ENCODE measurements around the gene MCRIP2.
A peak's percentile ranks its signal among the peaks of the same experiment; 100 is the strongest.

MCRIP2 gene

DNA sequence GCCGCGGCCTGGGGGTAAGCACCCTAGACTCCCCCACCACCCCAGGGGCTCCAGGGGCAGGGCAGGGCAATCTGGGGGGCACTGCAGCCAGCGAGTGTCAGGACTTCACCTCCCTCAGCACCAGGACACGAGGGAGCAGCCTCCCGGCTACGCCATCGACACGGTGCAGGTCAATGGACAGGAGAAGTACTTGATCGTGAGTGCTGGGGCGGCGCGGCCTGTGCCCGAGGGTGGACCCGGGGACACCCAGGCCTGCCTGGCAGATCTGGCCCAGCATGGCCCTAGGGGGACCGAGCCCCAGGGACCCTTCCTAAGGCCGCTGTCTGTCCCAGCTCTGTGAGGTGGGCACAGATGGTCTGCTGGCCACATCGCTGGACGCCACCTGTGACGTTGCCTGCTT is 30.7 kb downstream of the MCRIP2 start:
- DNase-seq = no peak

DNA sequence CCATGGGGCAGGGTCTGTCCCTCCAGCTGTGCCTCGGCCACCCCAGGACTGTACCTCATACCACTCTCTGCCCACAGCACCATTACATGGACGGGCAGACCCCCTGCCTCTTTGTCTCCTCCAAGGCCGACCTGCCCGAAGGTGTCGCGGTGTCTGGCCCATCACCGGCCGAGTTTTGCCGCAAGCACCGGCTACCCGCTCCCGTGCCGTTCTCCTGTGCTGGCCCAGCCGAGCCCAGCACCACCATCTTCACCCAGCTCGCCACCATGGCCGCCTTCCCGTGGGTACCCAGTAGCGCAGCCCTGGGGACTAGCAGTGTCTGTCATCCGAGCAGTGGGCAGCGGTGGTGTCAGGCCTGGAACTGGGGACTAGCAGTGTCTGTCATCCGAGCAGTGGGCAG is 31.2 kb downstream of the MCRIP2 start:
- DNase-seq = no peak

- DNase-seq = no peak
Measured at GRCh38 chr16:673399-673991, 31.9 kb downstream of the MCRIP2 start.

- no peak for DNase-seq
Measured at GRCh38 chr16:674214-674881, 32.7 kb downstream of the MCRIP2 start.

DNA sequence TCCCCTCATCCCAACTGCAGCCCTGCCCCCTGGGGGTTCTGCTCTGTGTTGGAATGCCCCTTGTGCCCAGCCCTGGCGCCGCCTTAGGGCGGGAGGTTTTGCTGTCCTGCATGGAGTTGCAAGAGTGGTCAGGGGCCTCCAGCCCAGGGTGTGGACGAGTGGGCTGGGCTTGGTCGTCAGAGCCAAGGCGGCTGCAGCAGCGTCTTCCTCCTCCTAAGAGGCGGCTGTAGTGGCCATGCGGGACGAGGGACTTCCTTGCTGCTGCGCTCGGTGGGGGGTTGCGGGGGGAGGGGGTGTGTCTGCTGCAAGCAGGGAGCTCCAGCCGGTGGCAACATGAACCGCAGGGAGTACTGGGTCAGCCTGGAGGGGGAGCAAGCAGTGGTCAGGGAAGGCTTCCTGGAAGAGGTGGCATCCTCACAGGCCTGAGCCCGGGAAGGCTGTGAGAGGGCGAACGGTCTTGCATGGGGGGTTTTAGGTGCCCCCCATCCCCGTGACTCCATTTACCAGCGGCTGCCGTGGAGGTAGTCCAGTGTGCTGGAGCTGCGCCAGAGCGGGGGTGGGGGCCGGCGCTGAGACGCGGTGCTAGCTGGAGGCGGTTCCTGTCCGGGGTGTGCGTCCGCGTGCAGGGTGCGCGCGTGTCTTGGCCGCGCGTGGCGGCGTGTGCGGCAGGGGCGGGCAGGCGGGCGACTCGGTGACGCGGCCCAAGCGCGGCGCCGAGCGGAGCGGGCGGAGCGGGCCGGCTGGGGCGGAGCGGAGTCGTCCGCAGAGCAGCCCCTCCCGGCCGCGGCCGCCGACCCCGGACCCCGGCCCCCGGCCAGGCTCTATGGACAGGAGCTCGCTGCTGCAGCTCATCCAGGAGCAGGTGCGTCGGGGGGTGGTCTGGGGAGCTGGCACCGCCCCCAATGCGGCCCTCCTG is 33.6 kb downstream of the MCRIP2 start, which contains the start of gene RHBDL1:
Gene RHBDL1 (plus strand): TSS at position 704 of the 916 bp plus-strand sequence. CDS start 120 bp downstream, at position 824.
- no peak for DNase-seq

GRCh38 chr16:675884-676564 is 34.4 kb downstream of the MCRIP2 start:
- DNase-seq = no peak

- no peak for DNase-seq
Measured at GRCh38 chr16:676565-676902, 34.9 kb downstream of the MCRIP2 start.

DNA sequence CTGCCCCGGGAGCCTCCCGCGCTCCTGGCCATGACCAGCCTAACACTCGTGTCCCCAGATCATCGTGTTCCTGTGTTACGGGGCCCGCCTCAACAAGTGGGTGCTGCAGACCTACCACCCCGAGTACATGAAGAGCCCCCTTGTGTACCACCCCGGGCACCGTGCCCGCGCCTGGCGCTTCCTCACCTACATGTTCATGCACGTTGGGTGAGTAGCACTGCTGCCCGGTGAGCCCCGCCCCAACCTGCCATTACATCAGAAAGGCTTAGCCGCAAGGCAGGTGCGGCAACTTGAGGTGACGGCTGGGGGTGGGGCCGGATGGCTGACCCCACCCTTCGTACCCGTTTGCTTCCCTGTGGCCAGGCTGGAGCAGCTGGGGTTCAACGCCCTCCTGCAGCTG is 35.3 kb downstream of the MCRIP2 start:
- DNase-seq = peak; percentile 76

DNA sequence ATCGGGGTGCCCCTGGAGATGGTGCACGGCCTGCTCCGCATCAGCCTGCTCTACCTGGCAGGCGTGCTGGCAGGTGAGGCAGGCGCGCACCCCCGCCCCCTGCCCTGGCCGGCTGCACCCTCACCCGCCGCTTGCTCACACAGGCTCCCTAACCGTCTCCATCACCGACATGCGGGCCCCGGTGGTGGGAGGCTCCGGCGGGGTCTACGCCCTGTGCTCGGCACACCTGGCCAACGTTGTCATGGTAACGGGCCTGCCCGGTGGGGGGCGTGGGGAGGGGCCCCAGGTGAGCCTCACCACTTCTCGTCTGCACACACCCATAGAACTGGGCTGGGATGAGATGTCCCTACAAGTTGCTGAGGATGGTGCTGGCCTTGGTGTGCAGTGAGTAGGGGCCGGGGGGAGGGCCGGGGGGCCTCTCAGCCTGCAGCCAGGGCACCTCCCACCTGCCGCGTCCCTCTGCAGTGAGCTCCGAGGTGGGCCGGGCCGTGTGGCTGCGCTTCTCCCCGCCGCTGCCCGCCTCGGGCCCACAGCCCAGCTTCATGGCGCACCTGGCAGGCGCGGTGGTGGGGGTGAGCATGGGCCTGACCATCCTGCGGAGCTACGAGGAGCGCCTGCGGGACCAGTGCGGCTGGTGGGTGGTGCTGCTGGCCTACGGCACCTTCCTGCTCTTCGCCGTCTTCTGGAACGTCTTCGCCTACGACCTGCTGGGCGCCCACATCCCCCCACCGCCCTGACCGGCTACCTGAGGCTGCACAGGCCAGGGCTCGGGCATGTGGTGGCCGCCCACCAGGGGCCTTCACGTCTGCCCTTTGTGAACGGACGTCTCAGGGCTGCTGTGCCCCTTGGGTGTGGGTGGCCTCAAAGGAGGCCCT is 35.9 kb downstream of the MCRIP2 start:
- no peak for DNase-seq

GRCh38 chr16:678209-678857 is 36.7 kb downstream of the MCRIP2 start:
- DNase-seq = no peak

GRCh38 chr16:678858-679813 is 37.5 kb downstream of the MCRIP2 start:
- DNase-seq = peak; percentile 82

- DNase-seq = peak; percentile 83
Measured at GRCh38 chr16:679814-680624, 38.4 kb downstream of the MCRIP2 start, which contains the start of gene STUB1. STUB1 (plus strand) TSS chr16:680410; CDS start chr16:680526, 116 bp downstream.

DNA sequence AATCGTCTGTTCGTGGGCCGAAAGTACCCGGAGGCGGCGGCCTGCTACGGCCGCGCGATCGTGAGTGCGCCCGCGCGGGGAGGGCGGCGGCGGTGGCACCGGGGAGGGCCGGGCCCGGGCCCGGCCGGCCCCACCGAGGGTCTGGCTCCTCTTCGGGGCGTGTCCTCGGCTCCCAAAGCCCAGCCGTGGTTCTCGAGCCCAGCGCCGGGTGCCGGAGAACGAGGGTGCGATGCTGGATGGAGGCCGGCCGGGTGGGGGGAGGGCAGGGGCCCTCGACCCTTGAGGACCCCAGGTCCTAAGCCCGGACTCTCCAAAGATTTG is 39.0 kb downstream of the MCRIP2 start:
- DNase-seq = no peak

DNA sequence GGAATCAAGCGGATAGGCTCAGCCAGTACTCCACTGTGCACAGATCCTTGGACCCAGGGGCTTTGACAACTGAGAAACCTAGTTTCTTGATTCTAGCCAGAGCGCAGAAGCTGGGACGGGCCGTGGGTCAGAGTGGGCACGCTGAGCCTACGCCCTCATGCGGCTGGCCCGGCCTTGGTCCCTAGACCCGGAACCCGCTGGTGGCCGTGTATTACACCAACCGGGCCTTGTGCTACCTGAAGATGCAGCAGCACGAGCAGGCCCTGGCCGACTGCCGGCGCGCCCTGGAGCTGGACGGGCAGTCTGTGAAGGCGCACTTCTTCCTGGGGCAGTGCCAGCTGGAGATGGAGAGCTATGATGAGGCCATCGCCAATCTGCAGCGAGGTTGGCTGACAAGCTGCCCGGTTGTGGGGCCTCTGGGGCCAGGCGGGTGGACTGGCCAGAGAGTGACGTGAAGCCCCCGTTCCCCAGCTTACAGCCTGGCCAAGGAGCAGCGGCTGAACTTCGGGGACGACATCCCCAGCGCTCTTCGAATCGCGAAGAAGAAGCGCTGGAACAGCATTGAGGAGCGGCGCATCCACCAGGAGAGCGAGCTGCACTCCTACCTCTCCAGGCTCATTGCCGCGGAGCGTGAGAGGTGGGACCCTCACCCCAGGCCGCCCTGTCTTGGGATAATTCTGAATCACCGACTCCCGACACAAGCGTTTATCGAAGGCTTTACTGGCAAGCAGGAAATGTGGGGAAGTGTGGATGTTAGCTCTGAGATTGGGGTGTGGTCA is 39.5 kb downstream of the MCRIP2 start:
- DNase-seq = no peak

GRCh38 chr16:681746-682427 is 40.3 kb downstream of the MCRIP2 start:
- no peak for DNase-seq

DNA sequence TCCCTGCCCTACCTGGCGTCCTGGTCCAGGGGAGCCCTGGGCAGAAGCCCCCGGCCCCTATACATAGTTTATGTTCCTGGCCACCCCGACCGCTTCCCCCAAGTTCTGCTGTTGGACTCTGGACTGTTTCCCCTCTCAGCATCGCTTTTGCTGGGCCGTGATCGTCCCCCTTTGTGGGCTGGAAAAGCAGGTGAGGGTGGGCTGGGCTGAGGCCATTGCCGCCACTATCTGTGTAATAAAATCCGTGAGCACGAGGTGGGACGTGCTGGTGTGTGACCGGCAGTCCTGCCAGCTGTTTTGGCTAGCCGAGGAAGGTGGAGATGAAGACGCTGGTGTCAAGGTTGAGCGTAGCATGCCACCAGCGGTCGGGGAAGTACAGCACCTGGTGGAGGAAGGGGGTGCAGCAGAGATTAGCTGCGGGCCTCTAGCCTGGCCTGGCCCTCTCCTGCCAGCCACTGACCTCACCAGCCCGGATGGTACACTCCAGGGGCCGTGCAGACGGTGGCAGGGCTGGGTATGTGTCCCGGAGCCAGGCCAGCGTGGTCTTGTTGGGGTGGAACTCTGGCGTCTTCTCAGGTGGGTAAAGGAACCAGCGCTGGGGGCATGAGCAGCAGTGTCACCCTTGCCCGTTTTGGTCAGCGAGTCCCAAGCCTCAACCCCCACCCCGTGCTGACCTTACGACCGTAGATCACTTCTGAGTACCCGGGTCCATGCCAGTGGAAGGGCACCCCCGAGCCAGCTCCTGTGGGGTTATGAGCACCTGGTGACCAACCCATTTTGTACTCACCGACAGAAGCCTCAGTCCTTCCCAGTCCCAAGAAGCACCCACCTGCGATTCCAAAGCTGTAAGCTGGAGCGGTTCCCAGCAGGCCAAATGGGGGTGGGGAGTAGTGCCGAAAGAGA is 41.1 kb downstream of the MCRIP2 start:
- no peak for DNase-seq
